Liver (tissue), 9 donors: ENCODE results near the gene NDUFA11. TPM values are rescaled to one million over a fixed set of nuclear protein-coding genes. Genes with fewer than 3 reads are reported as not detected.

Experiments
- DNase-seq: peaks from one replicate; pipeline ENCODE4 v3.0.0-alpha.2; 2017; ENCODE audit warnings: low spot score
- H3K27ac ChIP-seq, 2 donors: one replicate each; pipeline ENCODE4 v1.7.0; 2013; ENCODE audit warnings: inconsistent platforms in 2 of 2, low read length in 2 of 2, control low read depth in 1 of 2, low read depth in 1 of 2, mild to moderate bottlenecking in 1 of 2
- H3K27me3 ChIP-seq, 4 donors: one replicate each; pipeline versions ENCODE4 v1.6.1 to v1.7.0; 2013; ENCODE audit warnings: low read length in 3 of 4, inconsistent platforms in 1 of 4, mild to moderate bottlenecking in 1 of 4, moderate library complexity in 1 of 4; ENCODE audit not compliant: control insufficient read depth in 4 of 4, insufficient read depth in 4 of 4
- H3K36me3 ChIP-seq, 4 donors: one replicate each; pipeline versions ENCODE4 v1.6.1 to v1.7.0; 2013; ENCODE audit warnings: low read length in 3 of 4, mild to moderate bottlenecking in 3 of 4, low read depth in 1 of 4, moderate library complexity in 1 of 4; ENCODE audit not compliant: control insufficient read depth in 4 of 4, insufficient read depth in 3 of 4
- H3K4me1 ChIP-seq, 4 donors: one replicate each; pipeline versions ENCODE4 v1.6.1 to v1.7.0; 2013; ENCODE audit warnings: low read length in 3 of 4, mild to moderate bottlenecking in 3 of 4, moderate library complexity in 1 of 4; ENCODE audit not compliant: control insufficient read depth in 4 of 4, insufficient read depth in 4 of 4
- H3K4me3 ChIP-seq, 3 donors: one replicate each; pipeline versions ENCODE4 v1.6.1 to v1.7.0; 2013; ENCODE audit warnings: low read length in 3 of 3, control low read depth in 1 of 3, low read depth in 1 of 3, mild to moderate bottlenecking in 1 of 3
- H3K9ac ChIP-seq, 2 donors: one replicate each; pipeline ENCODE4 v1.7.0; 2013; ENCODE audit warnings: low read length in 2 of 2, mild to moderate bottlenecking in 2 of 2, moderate library complexity in 2 of 2, control low read depth in 1 of 2, low read depth in 1 of 2
- H3K9me3 ChIP-seq, 4 donors: one replicate each; pipeline versions ENCODE4 v1.6.1 to v1.7.0; 2013; ENCODE audit warnings: low read length in 3 of 4; ENCODE audit not compliant: control insufficient read depth in 4 of 4
- ATF3 ChIP-seq: IDR thresholded peaks from 2 replicates; pipeline ENCODE4 v1.6.1; 2016; ENCODE audit warnings: antibody characterized with exemption
- CTCF ChIP-seq: fragments of 150-350 bp; IDR thresholded peaks from 2 replicates; pipeline ENCODE4 v1.5.1; 2017; ENCODE audit warnings: improper control_type of control experiment, low read depth, low read length; ENCODE audit not compliant: missing input control
- EGR1 ChIP-seq, 2 donors: IDR thresholded peaks; 2 replicates each; pipeline ENCODE4 v1.6.1; 2016 to 2018; ENCODE audit warnings: antibody characterized with exemption in 2 of 2, low read depth in 2 of 2
- FOXA1 ChIP-seq: IDR thresholded peaks from 2 replicates; pipeline ENCODE4 v1.6.1; 2016; ENCODE audit warnings: antibody characterized with exemption
- FOXA2 ChIP-seq: IDR thresholded peaks from 2 replicates; pipeline ENCODE4 v1.6.1; 2016; ENCODE audit warnings: antibody characterized with exemption
- GABPA ChIP-seq, 2 donors: IDR thresholded peaks in 1 of 2; conservative IDR thresholded peaks in 1 of 2; 2 replicates each; pipeline ENCODE4 v1.6.1; 2016; ENCODE audit warnings: antibody characterized with exemption in 2 of 2, mild to moderate bottlenecking in 1 of 2, moderate library complexity in 1 of 2
- HNF4G ChIP-seq: IDR thresholded peaks from 2 replicates; pipeline ENCODE4 v1.6.1; 2016; ENCODE audit warnings: antibody characterized with exemption
- JUND ChIP-seq, 2 donors: IDR thresholded peaks; 2 replicates each; pipeline ENCODE4 v1.6.1; 2016; ENCODE audit warnings: antibody characterized with exemption in 2 of 2
- MAX ChIP-seq: IDR thresholded peaks from 2 replicates; pipeline ENCODE4 v1.6.1; 2016; ENCODE audit warnings: antibody characterized with exemption
- RXRA ChIP-seq, 2 donors: IDR thresholded peaks; 2 replicates each; pipeline ENCODE4 v1.6.1; 2017 to 2018; ENCODE audit warnings: antibody characterized with exemption in 2 of 2, mild to moderate bottlenecking in 1 of 2
- SP1 ChIP-seq: IDR thresholded peaks from 2 replicates; pipeline ENCODE4 v1.6.1; 2018; ENCODE audit warnings: antibody characterized with exemption, mild to moderate bottlenecking
- TAF1 ChIP-seq: conservative IDR thresholded peaks from 2 replicates; pipeline ENCODE4 v1.6.1; 2016; ENCODE audit warnings: antibody characterized with exemption, mild to moderate bottlenecking
- ZBTB33 ChIP-seq: IDR thresholded peaks from 2 replicates; pipeline ENCODE4 v1.6.1; 2016; ENCODE audit warnings: antibody characterized with exemption
- WGBS: extraction: QIAGEN DNeasy Blood & Tissue Kit; methylation state at CpG from one replicate; pipeline ENCODE4 v1.1.7; 2013; 5-methylcytosine and 5-hydroxymethylcytosine counted together
- polyA plus RNA-seq, 2 donors: library from polyadenylated mRNA; stranded (reverse) in 1 of 2; unstranded in 1 of 2; fragments of 200-250 nt in 1 of 2; fragments of >200 nt in 1 of 2; fragmentation: Nextera tagmentation in 1 of 2; extraction: Ambion mirVana in 1 of 2; gene quantifications; one replicate each; pipeline versions ENCODE4 v1.2.1 to v1.2.3, GENCODE V29; 2013 to 2015
- total RNA-seq, 2 donors: library from RNA; depleted of rRNA; stranded (reverse); fragments of >200 nt; gene quantifications; one replicate each; pipeline ENCODE4 v1.2.3, GENCODE V29; 2014
- donor health status: healthy.
- donor health status: healthy.
- donor health status: healthy.
- donor health status: healthy.
- donor health status: healthy.

Gene NDUFA11
- total and polyA plus RNA-seq, 4 donors: 127 to 394 (median 226) TPM

GRCh38 chr19:5867201-5868136 lies 36.1 kb downstream of the NDUFA11 start:
- H3K27me3 ChIP-seq: no peaks in the 10 kb centered on the region
- 91% methylated on average over 31 of the region's 31 CpGs for WGBS
- no peak overlapping the region for H3K27ac ChIP-seq
- no peaks in the 10 kb centered on the region for H3K9me3 ChIP-seq
- peaks cover 4 to 9% (median 5%) of the 10 kb centered on the region in 4 donors for H3K4me1 ChIP-seq
- no peak overlapping the region for H3K9ac ChIP-seq
- no peak overlapping the region for H3K4me3 ChIP-seq
- TF ChIP-seq ZBTB33 (no peak), CTCF (no peak), TAF1 (no peak), EGR1 (IDR thresholded peaks at IDR 0.05; ENCODE audit: low read depth in 2 of 2) (no peak), GABPA (IDR thresholded peaks at IDR 0.05 in 1 of 2, conservative IDR thresholded peaks at IDR 0.05 in 1 of 2) (no peak), SP1 (no peak), RXRA (IDR thresholded peaks at IDR 0.05) (no peak), HNF4G (no peak), JUND (IDR thresholded peaks at IDR 0.05) (no peak)
- H3K36me3 ChIP-seq: no peaks in the 10 kb centered on the region
- no peak for DNase-seq

- H3K9me3 ChIP-seq: no peaks in the 10 kb centered on the region
- H3K4me3 ChIP-seq: no peak overlapping the region
- DNase-seq: no peak
- peaks cover 4 to 7% (median 5%) of the 10 kb centered on the region in 4 donors for H3K4me1 ChIP-seq
- TF ChIP-seq ZBTB33 (no peak), SP1 (no peak), TAF1 (no peak), GABPA (IDR thresholded peaks at IDR 0.05 in 1 of 2, conservative IDR thresholded peaks at IDR 0.05 in 1 of 2) (no peak), FOXA1 (no peak), FOXA2 (no peak), MAX (no peak), ATF3 (no peak)
- no peak overlapping the region for H3K27ac ChIP-seq
- no peaks in the 10 kb centered on the region for H3K27me3 ChIP-seq
- no peak overlapping the region for H3K9ac ChIP-seq
- WGBS: 89% methylated on average over 11 of the region's 11 CpGs
- H3K36me3 ChIP-seq: no peaks in the 10 kb centered on the region
Measured at GRCh38 chr19:5865772-5866171, 37.8 kb downstream of the NDUFA11 start.
